HepG2 (cell line): ENCODE measurements around the gene SFXN5. TPM values are rescaled to one million over a fixed set of nuclear protein-coding genes. Genes with fewer than 3 reads are reported as not detected.
A peak's percentile ranks its signal among the peaks of the same experiment; 100 is the strongest.

Experiments used
- ATM ChIP-seq: fragments of 450-650 bp; IDR thresholded peaks from 2 replicates; pipeline ENCODE4 v1.7.1; 2017; ENCODE audit warnings: mild to moderate bottlenecking, borderline replicate concordance
- KAT7 ChIP-seq: IDR thresholded peaks from 2 replicates; pipeline ENCODE4 v1.6.1; 2018; ENCODE audit warnings: borderline replicate concordance, missing compliant biosample characterization
- MTA3 ChIP-seq: sonication (generic); formaldehyde crosslinking; IDR thresholded peaks from 2 replicates; pipeline ENCODE4 v1.4.0; 2020; ENCODE audit warnings: missing genetic modification reagents
- PCBP2 ChIP-seq: fragments of 200-400 bp; formaldehyde crosslinking; optimal IDR thresholded peaks from 2 replicates; pipeline ENCODE3; 2018; ENCODE audit warnings: low read length, low read depth; ENCODE audit not compliant: poor library complexity, severe bottlenecking
- TARDBP ChIP-seq: sonication (generic); formaldehyde crosslinking; IDR thresholded peaks from 2 replicates; pipeline ENCODE4 v1.8.0; 2022; ENCODE audit warnings: mild to moderate bottlenecking, missing genetic modification reagents
- ZNF333 ChIP-seq: sonication (generic); formaldehyde crosslinking; IDR thresholded peaks from 2 replicates; pipeline ENCODE4 v1.4.0; 2020; ENCODE audit warnings: mild to moderate bottlenecking, missing genetic modification reagents, borderline replicate concordance
- ZNF468 ChIP-seq: sonication (generic); formaldehyde crosslinking; IDR thresholded peaks from 2 replicates; pipeline ENCODE4 v1.8.0; 2022; ENCODE audit warnings: mild to moderate bottlenecking, moderate library complexity, missing genetic modification reagents
- ZNF614 ChIP-seq: IDR thresholded peaks from 2 replicates; pipeline ENCODE4 v1.6.1; 2018; ENCODE audit warnings: missing biosample characterization, missing genetic modification reagents, inconsistent platforms, borderline replicate concordance
- ZNF629 ChIP-seq: sonication (generic); formaldehyde crosslinking; conservative IDR thresholded peaks from 2 replicates; pipeline ENCODE4 v1.5.0; 2020; ENCODE audit warnings: missing genetic modification reagents
- ZNF674 ChIP-seq: sonication (generic); formaldehyde crosslinking; IDR thresholded peaks from 2 replicates; pipeline ENCODE4 v1.5.0; 2020; ENCODE audit warnings: low read depth, mild to moderate bottlenecking, missing genetic modification reagents
- ZSCAN20 ChIP-seq: sonication (generic); formaldehyde crosslinking; IDR thresholded peaks from 2 replicates; pipeline ENCODE4 v1.4.0; 2020; ENCODE audit warnings: missing genetic modification reagents, mild to moderate bottlenecking, borderline replicate concordance
- polyA plus RNA-seq, 8 experiments: library from polyadenylated mRNA; depleted of rRNA in 3 of 8; stranded (reverse) in 7 of 8; unstranded in 1 of 8; fragments of >200 nt; fragmentation: Illumina TruSeq in 4 of 8; extraction: Trizol in 4 of 8; gene quantifications; 2 replicates each; pipeline versions ENCODE4 v1.2.1 to v1.2.3, GENCODE V29; 2011 to 2016; ENCODE audit warnings: low read depth in 4 of 8, missing spikeins in 1 of 8, mixed read lengths in 1 of 8; ENCODE audit not compliant: insufficient read depth in 1 of 8
- total RNA-seq, 5 experiments: library from RNA; depleted of rRNA; stranded (reverse); fragments of >200 nt; fragmentation: Illumina TruSeq; extraction: Trizol; gene quantifications; 2 replicates each; pipeline ENCODE4 v1.2.3, GENCODE V29; 2016; ENCODE audit warnings: low read depth in 1 of 5
- TF ChIP-seq, protein P1 (sequence below): fragments of 450-650 bp; IDR thresholded peaks from 2 replicates; pipeline ENCODE4 v1.6.1; 2017; ENCODE audit warnings: mild to moderate bottlenecking
- TF ChIP-seq, protein P2 (sequence below): sonication (generic); formaldehyde crosslinking; IDR thresholded peaks from 2 replicates; pipeline ENCODE4 v1.5.1; 2020; ENCODE audit warnings: mild to moderate bottlenecking, missing genetic modification reagents
- TF ChIP-seq, protein P3 (sequence below): sonication (generic); formaldehyde crosslinking; IDR thresholded peaks from 2 replicates; pipeline ENCODE4 v1.4.0; 2020; ENCODE audit warnings: mild to moderate bottlenecking, missing genetic modification reagents
- TF ChIP-seq, protein P4 (sequence below): sonication (generic); formaldehyde crosslinking; IDR thresholded peaks from 2 replicates; pipeline ENCODE4 v1.4.0; 2020; ENCODE audit warnings: missing genetic modification reagents, borderline replicate concordance
- TF ChIP-seq, protein P5 (sequence below): sonication (generic); formaldehyde crosslinking; IDR thresholded peaks from 2 replicates; pipeline ENCODE4 v1.4.0; 2020; ENCODE audit warnings: missing genetic modification reagents

Gene SFXN5
- total and polyA plus RNA-seq, 2 of the 13 experiments (the other 11 are each of a cell fraction or from before 2014, with no cell fraction given) = 34.9 to 37.4 TPM

DNA sequence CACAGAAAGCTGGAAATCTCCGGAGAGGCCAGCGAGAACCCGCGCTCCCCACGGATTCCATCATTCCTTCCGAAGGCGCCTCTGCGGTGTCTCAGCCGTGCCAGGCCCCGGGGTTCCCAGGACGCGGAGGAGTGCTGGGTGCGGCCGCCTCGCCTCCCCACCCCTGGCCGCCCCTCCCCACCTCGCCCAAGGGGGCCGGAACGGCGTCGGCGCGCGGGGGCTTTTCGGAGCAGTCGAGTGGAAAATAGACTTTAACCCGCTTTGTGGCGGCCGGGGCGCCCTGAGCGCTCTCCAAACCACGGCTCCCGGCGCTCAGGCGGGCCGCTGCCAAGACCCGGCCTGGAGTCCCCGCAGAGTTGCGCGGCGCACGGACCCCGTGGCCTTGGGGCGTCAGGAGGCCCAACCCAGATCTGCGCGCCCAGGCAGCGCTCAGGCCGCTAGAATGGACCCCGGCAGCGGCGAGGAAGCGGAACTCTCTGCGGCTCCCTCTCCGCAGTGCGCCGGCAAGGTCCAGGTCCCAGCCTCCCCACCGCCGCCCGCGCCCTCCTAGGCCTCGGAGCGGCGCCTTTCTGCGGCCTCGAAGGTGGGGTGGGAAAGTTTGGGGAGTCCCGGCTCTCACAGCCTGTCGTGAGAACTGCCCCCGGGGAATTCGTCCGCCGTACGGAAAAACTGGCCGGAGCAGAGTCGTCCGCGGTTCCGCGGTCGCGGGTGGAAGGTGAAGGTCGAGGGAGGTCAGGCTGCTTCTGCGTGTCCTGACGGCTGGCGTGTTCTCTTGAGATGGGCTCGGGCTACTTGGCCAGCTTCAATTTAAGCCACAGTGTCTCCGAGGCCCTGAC, 155.4 kb downstream of the SFXN5 start (continued):
- TF ChIP-seq, protein P1, sequence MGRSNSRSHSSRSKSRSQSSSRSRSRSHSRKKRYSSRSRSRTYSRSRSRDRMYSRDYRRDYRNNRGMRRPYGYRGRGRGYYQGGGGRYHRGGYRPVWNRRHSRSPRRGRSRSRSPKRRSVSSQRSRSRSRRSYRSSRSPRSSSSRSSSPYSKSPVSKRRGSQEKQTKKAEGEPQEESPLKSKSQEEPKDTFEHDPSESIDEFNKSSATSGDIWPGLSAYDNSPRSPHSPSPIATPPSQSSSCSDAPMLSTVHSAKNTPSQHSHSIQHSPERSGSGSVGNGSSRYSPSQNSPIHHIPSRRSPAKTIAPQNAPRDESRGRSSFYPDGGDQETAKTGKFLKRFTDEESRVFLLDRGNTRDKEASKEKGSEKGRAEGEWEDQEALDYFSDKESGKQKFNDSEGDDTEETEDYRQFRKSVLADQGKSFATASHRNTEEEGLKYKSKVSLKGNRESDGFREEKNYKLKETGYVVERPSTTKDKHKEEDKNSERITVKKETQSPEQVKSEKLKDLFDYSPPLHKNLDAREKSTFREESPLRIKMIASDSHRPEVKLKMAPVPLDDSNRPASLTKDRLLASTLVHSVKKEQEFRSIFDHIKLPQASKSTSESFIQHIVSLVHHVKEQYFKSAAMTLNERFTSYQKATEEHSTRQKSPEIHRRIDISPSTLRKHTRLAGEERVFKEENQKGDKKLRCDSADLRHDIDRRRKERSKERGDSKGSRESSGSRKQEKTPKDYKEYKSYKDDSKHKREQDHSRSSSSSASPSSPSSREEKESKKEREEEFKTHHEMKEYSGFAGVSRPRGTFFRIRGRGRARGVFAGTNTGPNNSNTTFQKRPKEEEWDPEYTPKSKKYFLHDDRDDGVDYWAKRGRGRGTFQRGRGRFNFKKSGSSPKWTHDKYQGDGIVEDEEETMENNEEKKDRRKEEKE = no peak
- TF ChIP-seq ATM (no peak), ZNF629 (CRISPR knock-in tag) (no peak), ZNF614 (no peak), ZNF333 (CRISPR knock-in tag) (no peak), PCBP2 (no peak), ZNF468 (CRISPR knock-in tag) (no peak), KAT7 (peak; percentile 64; the same call in 1 of the 2 replicates), ZNF674 (peak; percentile 63; the same call in 1 of the 2 replicates), MTA3 (CRISPR knock-in tag) (no peak), ZSCAN20 (CRISPR knock-in tag) (peak; percentile 74; the same call in 1 of the 2 replicates), TARDBP (CRISPR knock-in tag) (peak; percentile 72)
- TF ChIP-seq, protein P2, sequence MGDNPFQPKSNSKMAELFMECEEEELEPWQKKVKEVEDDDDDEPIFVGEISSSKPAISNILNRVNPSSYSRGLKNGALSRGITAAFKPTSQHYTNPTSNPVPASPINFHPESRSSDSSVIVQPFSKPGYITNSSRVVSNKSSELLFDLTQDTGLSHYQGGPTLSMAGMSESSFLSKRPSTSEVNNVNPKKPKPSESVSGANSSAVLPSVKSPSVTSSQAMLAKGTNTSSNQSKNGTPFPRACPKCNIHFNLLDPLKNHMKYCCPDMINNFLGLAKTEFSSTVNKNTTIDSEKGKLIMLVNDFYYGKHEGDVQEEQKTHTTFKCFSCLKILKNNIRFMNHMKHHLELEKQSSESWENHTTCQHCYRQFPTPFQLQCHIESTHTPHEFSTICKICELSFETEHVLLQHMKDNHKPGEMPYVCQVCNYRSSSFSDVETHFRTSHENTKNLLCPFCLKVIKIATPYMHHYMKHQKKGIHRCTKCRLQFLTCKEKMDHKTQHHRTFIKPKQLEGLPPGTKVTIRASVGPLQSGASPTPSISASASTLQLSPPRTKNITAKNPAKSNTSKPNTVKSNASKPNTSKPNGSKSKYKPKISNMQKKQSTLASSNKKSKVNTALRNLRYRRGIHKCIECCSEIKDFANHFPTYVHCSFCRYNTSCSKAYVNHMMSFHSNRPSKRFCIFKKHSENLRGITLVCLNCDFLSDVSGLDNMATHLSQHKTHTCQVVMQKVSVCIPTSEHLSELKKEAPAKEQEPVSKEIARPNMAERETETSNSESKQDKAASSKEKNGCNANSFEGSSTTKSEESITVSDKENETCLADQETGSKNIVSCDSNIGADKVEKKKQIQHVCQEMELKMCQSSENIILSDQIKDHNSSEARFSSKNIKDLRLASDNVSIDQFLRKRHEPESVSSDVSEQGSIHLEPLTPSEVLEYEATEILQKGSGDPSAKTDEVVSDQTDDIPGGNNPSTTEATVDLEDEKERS (CRISPR knock-in tag) = 0 out of 2 replicates have a peak, but pooled peaks have one; percentile 49
- TF ChIP-seq, protein P3, sequence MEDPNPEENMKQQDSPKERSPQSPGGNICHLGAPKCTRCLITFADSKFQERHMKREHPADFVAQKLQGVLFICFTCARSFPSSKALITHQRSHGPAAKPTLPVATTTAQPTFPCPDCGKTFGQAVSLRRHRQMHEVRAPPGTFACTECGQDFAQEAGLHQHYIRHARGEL (CRISPR knock-in tag) = no peak
- TF ChIP-seq, protein P4, sequence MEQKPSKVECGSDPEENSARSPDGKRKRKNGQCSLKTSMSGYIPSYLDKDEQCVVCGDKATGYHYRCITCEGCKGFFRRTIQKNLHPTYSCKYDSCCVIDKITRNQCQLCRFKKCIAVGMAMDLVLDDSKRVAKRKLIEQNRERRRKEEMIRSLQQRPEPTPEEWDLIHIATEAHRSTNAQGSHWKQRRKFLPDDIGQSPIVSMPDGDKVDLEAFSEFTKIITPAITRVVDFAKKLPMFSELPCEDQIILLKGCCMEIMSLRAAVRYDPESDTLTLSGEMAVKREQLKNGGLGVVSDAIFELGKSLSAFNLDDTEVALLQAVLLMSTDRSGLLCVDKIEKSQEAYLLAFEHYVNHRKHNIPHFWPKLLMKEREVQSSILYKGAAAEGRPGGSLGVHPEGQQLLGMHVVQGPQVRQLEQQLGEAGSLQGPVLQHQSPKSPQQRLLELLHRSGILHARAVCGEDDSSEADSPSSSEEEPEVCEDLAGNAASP = peak; percentile 73
- TF ChIP-seq, protein P5, sequence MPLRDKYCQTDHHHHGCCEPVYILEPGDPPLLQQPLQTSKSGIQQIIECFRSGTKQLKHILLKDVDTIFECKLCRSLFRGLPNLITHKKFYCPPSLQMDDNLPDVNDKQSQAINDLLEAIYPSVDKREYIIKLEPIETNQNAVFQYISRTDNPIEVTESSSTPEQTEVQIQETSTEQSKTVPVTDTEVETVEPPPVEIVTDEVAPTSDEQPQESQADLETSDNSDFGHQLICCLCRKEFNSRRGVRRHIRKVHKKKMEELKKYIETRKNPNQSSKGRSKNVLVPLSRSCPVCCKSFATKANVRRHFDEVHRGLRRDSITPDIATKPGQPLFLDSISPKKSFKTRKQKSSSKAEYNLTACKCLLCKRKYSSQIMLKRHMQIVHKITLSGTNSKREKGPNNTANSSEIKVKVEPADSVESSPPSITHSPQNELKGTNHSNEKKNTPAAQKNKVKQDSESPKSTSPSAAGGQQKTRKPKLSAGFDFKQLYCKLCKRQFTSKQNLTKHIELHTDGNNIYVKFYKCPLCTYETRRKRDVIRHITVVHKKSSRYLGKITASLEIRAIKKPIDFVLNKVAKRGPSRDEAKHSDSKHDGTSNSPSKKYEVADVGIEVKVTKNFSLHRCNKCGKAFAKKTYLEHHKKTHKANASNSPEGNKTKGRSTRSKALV (CRISPR knock-in tag) = peak; percentile 100
